CD4-positive, CD25-positive, alpha-beta regulatory T cell (primary cell): ENCODE results near the gene HABP2. TPM values are rescaled to one million over a fixed set of nuclear protein-coding genes. Genes with fewer than 3 reads are reported as not detected.

Experiments
- ATAC-seq, 2 donors: fragments of 150-1000 bp; cut with Tn5 transposase; one replicate each; pipeline ENCODE4 v1.10.0; 2021; ENCODE audit warnings: low read depth in 2 of 2, moderate number of reproducible peaks in 2 of 2, moderate library complexity in 1 of 2
- DNase-seq, 3 donors: peaks; one replicate each; pipeline versions ENCODE4 v3.0.0 to v3.0.0-alpha.2; 2012 to 2022; ENCODE audit warnings: mixed read lengths in 1 of 3
- H3K27ac ChIP-seq: one replicate; pipeline ENCODE4 v1.7.0; 2013; ENCODE audit warnings: mild to moderate bottlenecking, low read length; ENCODE audit not compliant: insufficient read depth, poor library complexity, severe bottlenecking
- H3K27me3 ChIP-seq: one replicate; pipeline ENCODE4 v1.7.0; 2013; ENCODE audit warnings: low read length; ENCODE audit not compliant: control insufficient read depth, insufficient read depth
- H3K36me3 ChIP-seq: one replicate; pipeline ENCODE4 v1.7.0; 2013; ENCODE audit warnings: mild to moderate bottlenecking, low read length, moderate library complexity; ENCODE audit not compliant: control insufficient read depth, insufficient read depth
- H3K4me1 ChIP-seq: 2 replicates; pipeline ENCODE4 v1.7.0; 2013; ENCODE audit warnings: mild to moderate bottlenecking, low read length; ENCODE audit not compliant: insufficient read depth, control insufficient read depth, poor library complexity, severe bottlenecking
- H3K4me3 ChIP-seq: one replicate; pipeline ENCODE4 v1.7.0; 2013; ENCODE audit warnings: low read depth, mild to moderate bottlenecking, low read length, moderate library complexity
- H3K9me3 ChIP-seq, 2 experiments: 1 replicate in 1 of 2; 2 replicates in 1 of 2; pipeline ENCODE4 v1.7.0; 2013; ENCODE audit warnings: low read length in 2 of 2, mild to moderate bottlenecking in 1 of 2, moderate library complexity in 1 of 2; ENCODE audit not compliant: control insufficient read depth in 2 of 2
- H3K27ac Mint-ChIP-seq, 3 donors: one replicate each; pipeline ENCODE4 v1.8.0; 2020 to 2022; ENCODE audit warnings: mild to moderate bottlenecking in 3 of 3, mixed read lengths in 3 of 3, moderate library complexity in 2 of 3
- H3K27me3 Mint-ChIP-seq: one replicate; pipeline ENCODE4 v1.8.0; 2022; ENCODE audit warnings: mild to moderate bottlenecking, mixed read lengths
- H3K36me3 Mint-ChIP-seq: one replicate; pipeline ENCODE4 v1.8.0; 2020; ENCODE audit warnings: mixed read lengths
- H3K4me1 Mint-ChIP-seq, 4 donors: one replicate each; pipeline ENCODE4 v1.8.0; 2020 to 2022; ENCODE audit warnings: mixed read lengths in 4 of 4, mild to moderate bottlenecking in 1 of 4
- H3K4me3 Mint-ChIP-seq, 4 donors: one replicate each; pipeline ENCODE4 v1.8.0; 2020 to 2022; ENCODE audit warnings: mild to moderate bottlenecking in 4 of 4, mixed read lengths in 4 of 4, moderate library complexity in 3 of 4
- H3K9me3 Mint-ChIP-seq, 7 donors: one replicate each; pipeline ENCODE4 v1.8.0; 2020 to 2022; ENCODE audit warnings: mixed read lengths in 7 of 7, mild to moderate bottlenecking in 3 of 7, moderate library complexity in 2 of 7
- polyA plus RNA-seq, 4 donors: library from polyadenylated mRNA; unstranded; fragments of 300-500 nt; fragmentation: Illumina TruSeq; gene quantifications; one replicate each; pipeline ENCODE4 v1.2.3, GENCODE V29; 2021
- total RNA-seq: library from RNA; stranded (reverse); gene quantifications from one replicate; pipeline ENCODE4 v1.2.3, GENCODE V29; 2022

HABP2 gene
- total and polyA plus RNA-seq, 5 donors from 2014 or later, result not detected

GRCh38 chr10:113589201-113589770 is 36.4 kb downstream of the HABP2 start:
- Mint-ChIP-seq H3K9me3 (peaks cover 0 to under 1% (median 0%) of the 10 kb centered on the region in 7 donors), H3K27me3 (peaks cover 7% of the 10 kb centered on the region), H3K4me3 (no peak overlapping the region), H3K27ac (no peak overlapping the region), H3K36me3 (no peaks in the 10 kb centered on the region), H3K4me1 (no peaks in the 10 kb centered on the region)
- Histone ChIP-seq H3K4me3 (no peak overlapping the region), H3K9me3 (no peaks in the 10 kb centered on the region), H3K27ac (no peak overlapping the region), H3K4me1 (no peaks in the 10 kb centered on the region), H3K27me3 (no peaks in the 10 kb centered on the region), H3K36me3 (no peaks in the 10 kb centered on the region)
- DNase-seq, result no peak
- no peak for ATAC-seq

GRCh38 chr10:113590581-113590980 is 37.7 kb downstream of the HABP2 start:
- Mint-ChIP-seq H3K4me1 (peaks cover 0 to 3% (median 0%) of the 10 kb centered on the region in 4 donors), H3K4me3 (no peak overlapping the region), H3K36me3 (no peaks in the 10 kb centered on the region), H3K9me3 (peaks cover 0 to 2% (median 0%) of the 10 kb centered on the region in 7 donors), H3K27me3 (peaks cover 7% of the 10 kb centered on the region), H3K27ac (no peak overlapping the region)
- ATAC-seq, result no peak
- Histone ChIP-seq H3K9me3 (no peaks in the 10 kb centered on the region), H3K36me3 (no peaks in the 10 kb centered on the region), H3K4me1 (no peaks in the 10 kb centered on the region), H3K4me3 (no peak overlapping the region), H3K27ac (no peak overlapping the region), H3K27me3 (no peaks in the 10 kb centered on the region)
- DNase-seq, result no peak

DNA sequence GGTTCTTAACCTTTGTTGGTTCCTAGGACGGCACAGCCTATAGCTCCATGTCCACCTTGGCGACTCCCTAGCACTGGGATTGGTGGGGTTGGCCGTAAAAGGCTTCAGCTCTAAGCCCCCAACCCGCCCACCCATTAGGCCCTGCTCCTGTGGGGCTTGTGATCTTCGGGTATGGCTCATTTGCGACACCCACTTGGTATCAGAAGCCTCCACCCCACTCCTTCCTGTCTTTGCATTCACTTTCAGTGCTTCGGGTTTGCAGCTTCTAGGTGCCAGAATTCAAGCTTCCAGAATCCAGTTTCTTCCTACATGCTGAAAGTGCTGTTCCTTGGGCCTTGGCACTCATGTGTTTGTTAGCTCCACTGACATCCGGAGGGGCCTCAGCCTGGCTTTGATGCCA is 39.5 kb downstream of the HABP2 start:
- ATAC-seq (no peak), DNase-seq (no peak)
- Histone ChIP-seq H3K9me3 (no peaks in the 10 kb centered on the region), H3K27ac (no peak overlapping the region), H3K4me1 (no peaks in the 10 kb centered on the region), H3K27me3 (no peaks in the 10 kb centered on the region), H3K4me3 (no peak overlapping the region), H3K36me3 (no peaks in the 10 kb centered on the region)
- no peaks in the 10 kb centered on the region for H3K36me3 Mint-ChIP-seq
- peaks cover 7% of the 10 kb centered on the region for H3K27me3 Mint-ChIP-seq
- H3K4me3 Mint-ChIP-seq, result no peak overlapping the region
- peaks cover 0 to 4% (median 0%) of the 10 kb centered on the region in 4 donors for H3K4me1 Mint-ChIP-seq
- peaks cover 0 to 2% (median 0%) of the 10 kb centered on the region in 7 donors for H3K9me3 Mint-ChIP-seq
- H3K27ac Mint-ChIP-seq, result no peak overlapping the region

GRCh38 chr10:113594652-113595051 is 41.8 kb downstream of the HABP2 start:
- H3K36me3 ChIP-seq, result no peaks in the 10 kb centered on the region
- no peak overlapping the region for H3K4me3 ChIP-seq
- ATAC-seq (no peak), DNase-seq (no peak)
- H3K9me3 Mint-ChIP-seq, result peaks cover 0 to 2% (median 0%) of the 10 kb centered on the region in 7 donors
- peaks cover 0 to 4% (median 0%) of the 10 kb centered on the region in 4 donors for H3K4me1 Mint-ChIP-seq
- H3K27ac Mint-ChIP-seq, result no peak overlapping the region
- no peaks in the 10 kb centered on the region for H3K36me3 Mint-ChIP-seq
- H3K27ac ChIP-seq, result no peak overlapping the region
- no peaks in the 10 kb centered on the region for H3K9me3 ChIP-seq
- H3K4me1 ChIP-seq, result no peaks in the 10 kb centered on the region
- no peaks in the 10 kb centered on the region for H3K27me3 ChIP-seq
- H3K27me3 Mint-ChIP-seq, result peaks cover 7% of the 10 kb centered on the region
- H3K4me3 Mint-ChIP-seq, result no peak overlapping the region

- no peak for ATAC-seq
Observed at GRCh38 chr10:113600569-113600968, 47.7 kb downstream of the HABP2 start.

DNA sequence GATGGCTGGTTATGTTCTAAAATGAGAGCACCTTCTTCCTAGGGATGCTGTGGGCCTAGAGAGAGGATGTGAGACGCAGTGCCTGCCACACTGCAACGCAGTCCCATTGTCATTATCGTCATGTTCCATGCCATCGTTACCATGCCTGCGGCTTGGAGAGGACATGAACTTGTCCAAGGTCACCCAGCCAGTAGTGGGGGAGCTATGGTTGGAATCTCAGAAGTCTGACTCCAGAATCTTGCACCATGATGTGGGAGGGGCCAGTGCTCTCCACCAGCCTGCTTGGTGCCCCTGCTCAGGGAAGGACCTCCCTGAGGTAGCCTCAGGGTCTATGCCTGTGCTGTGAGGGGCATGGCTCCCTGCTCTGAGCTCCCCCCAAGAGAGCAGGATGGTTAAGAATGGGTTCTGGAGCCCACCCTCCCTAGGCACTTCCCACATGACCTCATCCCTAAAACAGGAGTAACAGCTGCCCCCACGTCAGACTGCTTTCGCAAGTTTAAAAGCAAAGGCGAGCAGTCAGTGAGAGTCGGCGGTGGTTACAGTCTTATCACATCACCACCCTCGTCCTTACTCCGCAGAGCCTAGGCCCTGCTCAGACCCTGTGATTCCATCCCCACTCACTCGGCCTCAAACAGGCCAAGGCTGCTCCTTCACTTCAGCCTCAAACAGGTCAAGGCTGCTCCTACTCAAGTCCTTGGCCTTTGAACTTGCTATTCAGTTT is 50.4 kb downstream of the HABP2 start:
- no peaks in the 10 kb centered on the region for H3K9me3 ChIP-seq
- H3K4me3 ChIP-seq, result no peak overlapping the region
- Mint-ChIP-seq H3K27me3 (peaks cover 5% of the 10 kb centered on the region), H3K4me1 (no peaks in the 10 kb centered on the region), H3K36me3 (no peaks in the 10 kb centered on the region), H3K4me3 (no peak overlapping the region), H3K9me3 (peaks cover 0 to 5% (median 0%) of the 10 kb centered on the region in 7 donors), H3K27ac (no peak overlapping the region)
- ATAC-seq, result no peak
- no peak overlapping the region for H3K27ac ChIP-seq
- no peaks in the 10 kb centered on the region for H3K36me3 ChIP-seq
- H3K4me1 ChIP-seq, result no peaks in the 10 kb centered on the region
- no peaks in the 10 kb centered on the region for H3K27me3 ChIP-seq
- no peak for DNase-seq

More at GRCh38 chr10:113600569-113600968, 47.7 kb downstream of the HABP2 start:
- DNase-seq, result no peak
- H3K27me3 ChIP-seq, result no peaks in the 10 kb centered on the region
- H3K27ac Mint-ChIP-seq, result no peak overlapping the region
- no peak overlapping the region for H3K4me3 ChIP-seq
- H3K36me3 ChIP-seq, result no peaks in the 10 kb centered on the region
- no peaks in the 10 kb centered on the region for H3K9me3 ChIP-seq
- no peaks in the 10 kb centered on the region for H3K4me1 ChIP-seq
- H3K27ac ChIP-seq, result no peak overlapping the region
- H3K27me3 Mint-ChIP-seq, result no peaks in the 10 kb centered on the region
- peak overlapping the region in 1 of 4 donors; percentile 43 for H3K4me3 Mint-ChIP-seq
- no peaks in the 10 kb centered on the region for H3K36me3 Mint-ChIP-seq
- H3K9me3 Mint-ChIP-seq, result peaks cover 0 to 5% (median 0%) of the 10 kb centered on the region in 7 donors
- peaks cover 0 to 1% (median 0%) of the 10 kb centered on the region in 4 donors for H3K4me1 Mint-ChIP-seq

DNA sequence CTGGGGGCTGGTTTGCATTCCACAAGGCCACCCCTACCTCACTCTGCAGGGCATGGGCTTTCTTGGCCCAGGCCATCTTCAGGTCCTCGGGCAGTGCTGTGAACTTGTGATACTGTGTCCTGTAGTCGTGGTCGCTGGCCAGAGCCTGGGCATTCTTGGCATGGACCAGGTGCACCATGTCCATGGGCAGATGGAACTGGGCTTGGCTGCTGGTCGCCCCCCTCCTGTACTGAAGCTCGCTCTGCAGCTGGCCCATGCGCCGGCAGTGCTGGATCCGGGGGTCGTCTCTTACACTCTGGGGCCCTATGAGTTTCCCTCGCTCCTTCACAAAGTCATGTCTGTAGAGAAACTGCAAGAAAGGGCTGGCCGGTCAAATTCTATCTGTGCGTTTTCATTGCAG is 51.7 kb downstream of the HABP2 start:
- H3K27me3 ChIP-seq, result no peaks in the 10 kb centered on the region
- H3K27me3 Mint-ChIP-seq, result peaks cover 5% of the 10 kb centered on the region
- no peaks in the 10 kb centered on the region for H3K36me3 Mint-ChIP-seq
- no peak overlapping the region for H3K27ac Mint-ChIP-seq
- H3K27ac ChIP-seq, result no peak overlapping the region
- no peaks in the 10 kb centered on the region for H3K4me1 Mint-ChIP-seq
- no peak overlapping the region for H3K4me3 ChIP-seq
- no peaks in the 10 kb centered on the region for H3K9me3 ChIP-seq
- H3K4me1 ChIP-seq, result no peaks in the 10 kb centered on the region
- peaks cover 0 to 5% (median 0%) of the 10 kb centered on the region in 7 donors for H3K9me3 Mint-ChIP-seq
- H3K36me3 ChIP-seq, result no peaks in the 10 kb centered on the region
- no peak overlapping the region for H3K4me3 Mint-ChIP-seq
- ATAC-seq (no peak), DNase-seq (no peak)
